Neural cell (in vitro differentiated cells): ENCODE results near the gene CRIP1. TPM values are rescaled to one million over a fixed set of nuclear protein-coding genes. Genes with fewer than 3 reads are reported as not detected.

Source experiments
- H2AFZ ChIP-seq: fragments of 200-600, 300-800 bp; sonication (generic), shearing (Covaris generic); 2 replicates; pipeline ENCODE4 v1.6.0; 2014; ENCODE audit warnings: low read depth, mild to moderate bottlenecking, antibody characterized with exemption, low read length, moderate library complexity
- H3F3A ChIP-seq: fragments of 200-600 bp; shearing (Covaris generic); 2 replicates; pipeline ENCODE4 v1.6.1; 2016; ENCODE audit warnings: mild to moderate bottlenecking, moderate library complexity, mixed read lengths, antibody characterized with exemption, low read length; ENCODE audit not compliant: insufficient read depth, poor library complexity, severe bottlenecking
- H3K27ac ChIP-seq: fragments of 200-600, 300-800 bp; sonication (generic), shearing (Covaris generic); 2 replicates; pipeline ENCODE4 v1.5.1; 2014; ENCODE audit warnings: mild to moderate bottlenecking, low read length, moderate library complexity
- H3K27me3 ChIP-seq: fragments of 300-800, 200-600 bp; sonication (generic), shearing (Covaris generic); 2 replicates; pipeline ENCODE4 v1.6.0; 2014; ENCODE audit warnings: mild to moderate bottlenecking, low read depth, low read length, moderate library complexity; ENCODE audit not compliant: insufficient read depth
- H3K36me3 ChIP-seq: fragments of 300-800, 200-600 bp; sonication (generic), shearing (Covaris generic); 2 replicates; pipeline ENCODE4 v1.5.1; 2014; ENCODE audit warnings: mild to moderate bottlenecking, antibody characterized with exemption, low read length, moderate library complexity; ENCODE audit not compliant: insufficient read depth
- H3K4me2 ChIP-seq: fragments of 300-800, 200-600 bp; sonication (generic), shearing (Covaris generic); 2 replicates; pipeline ENCODE4 v1.6.0; 2014; ENCODE audit warnings: mild to moderate bottlenecking, low read length
- H3K4me3 ChIP-seq: fragments of 300-800, 200-600 bp; sonication (generic), shearing (Covaris generic); 2 replicates; pipeline ENCODE4 v1.5.1; 2014; ENCODE audit warnings: mild to moderate bottlenecking, low read length, moderate library complexity
- H3K79me2 ChIP-seq: fragments of 200-600 bp; shearing (Covaris generic); replicated peaks from 2 replicates; pipeline ENCODE4 v1.6.0; 2014; ENCODE audit warnings: mild to moderate bottlenecking, low read length, moderate library complexity; ENCODE audit not compliant: insufficient read depth
- H3K9ac ChIP-seq: fragments of 300-800, 200-600 bp; sonication (generic), shearing (Covaris generic); 2 replicates; pipeline ENCODE4 v1.6.1; 2016; ENCODE audit warnings: mild to moderate bottlenecking, low read length, mixed read lengths
- H3K9me2 ChIP-seq: fragments of 200-600 bp; shearing (Covaris generic); 2 replicates; pipeline ENCODE4 v1.6.1; 2016; ENCODE audit warnings: mild to moderate bottlenecking, low read length, mixed read lengths; ENCODE audit not compliant: insufficient read depth
- H3K9me3 ChIP-seq: fragments of 200-600, 300-800 bp; sonication (generic), shearing (Covaris generic); 2 replicates; pipeline ENCODE4 v1.6.1; 2016; ENCODE audit warnings: mild to moderate bottlenecking, mixed run types, low read length, moderate library complexity, mixed read lengths
- H4K20me1 ChIP-seq: fragments of 200-600 bp; shearing (Covaris generic); 2 replicates; pipeline ENCODE4 v1.6.1; 2016; ENCODE audit warnings: mild to moderate bottlenecking, mixed run types; ENCODE audit not compliant: insufficient read depth
- EP300 ChIP-seq: fragments of 450-650 bp; conservative IDR thresholded peaks from 2 replicates; pipeline ENCODE4 v1.6.1; 2014; ENCODE audit warnings: antibody characterized with exemption, mild to moderate bottlenecking, moderate library complexity; ENCODE audit not compliant: poor library complexity, severe bottlenecking
- EZH2 ChIP-seq: fragments of 200-600, 300-800 bp; shearing (Covaris generic), sonication (generic); IDR thresholded peaks from 2 replicates; pipeline ENCODE4 v1.6.1; 2014; ENCODE audit warnings: antibody characterized with exemption, low read length, borderline replicate concordance, mild to moderate bottlenecking; ENCODE audit not compliant: insufficient read depth, poor library complexity, severe bottlenecking
- MXI1 ChIP-seq: fragments of 450-650 bp; conservative IDR thresholded peaks from 2 replicates; pipeline ENCODE4 v1.6.1; 2014; ENCODE audit warnings: antibody characterized with exemption, mild to moderate bottlenecking; ENCODE audit not compliant: poor library complexity, severe bottlenecking
- POLR2AphosphoS5 ChIP-seq: IDR thresholded peaks from 2 replicates; pipeline ENCODE4 v1.6.1; 2012
- RAD21 ChIP-seq: fragments of 450-650 bp; conservative IDR thresholded peaks from 2 replicates; pipeline ENCODE4 v1.6.1; 2014; ENCODE audit warnings: antibody characterized with exemption, mild to moderate bottlenecking, moderate library complexity
- SMC3 ChIP-seq: fragments of 450-650 bp; conservative IDR thresholded peaks from 2 replicates; pipeline ENCODE4 v1.6.1; 2014; ENCODE audit warnings: antibody characterized with exemption, mild to moderate bottlenecking, moderate library complexity; ENCODE audit not compliant: poor library complexity
- TAF1 ChIP-seq: IDR thresholded peaks from 2 replicates; pipeline ENCODE4 v1.6.1; 2012; ENCODE audit warnings: low read depth
- polyA plus RNA-seq: library from polyadenylated mRNA; depleted of rRNA; stranded (reverse); fragments of >200 nt; gene quantifications from 2 replicates; pipeline ENCODE4 v1.2.3, GENCODE V29; 2014
- TF ChIP-seq, protein P1 (sequence below): IDR thresholded peaks from 2 replicates; pipeline ENCODE4 v1.6.1; 2012; ENCODE audit warnings: borderline replicate concordance
- TF ChIP-seq, protein P2 (sequence below): fragments of 450-650 bp; IDR thresholded peaks from 2 replicates; pipeline ENCODE4 v1.5.1; 2014; ENCODE audit warnings: antibody characterized with exemption, mild to moderate bottlenecking, moderate library complexity; ENCODE audit not compliant: poor library complexity, severe bottlenecking

The CRIP1 gene
- polyA plus RNA-seq, 1 donor from 2014 or later, result 0.58 TPM

DNA sequence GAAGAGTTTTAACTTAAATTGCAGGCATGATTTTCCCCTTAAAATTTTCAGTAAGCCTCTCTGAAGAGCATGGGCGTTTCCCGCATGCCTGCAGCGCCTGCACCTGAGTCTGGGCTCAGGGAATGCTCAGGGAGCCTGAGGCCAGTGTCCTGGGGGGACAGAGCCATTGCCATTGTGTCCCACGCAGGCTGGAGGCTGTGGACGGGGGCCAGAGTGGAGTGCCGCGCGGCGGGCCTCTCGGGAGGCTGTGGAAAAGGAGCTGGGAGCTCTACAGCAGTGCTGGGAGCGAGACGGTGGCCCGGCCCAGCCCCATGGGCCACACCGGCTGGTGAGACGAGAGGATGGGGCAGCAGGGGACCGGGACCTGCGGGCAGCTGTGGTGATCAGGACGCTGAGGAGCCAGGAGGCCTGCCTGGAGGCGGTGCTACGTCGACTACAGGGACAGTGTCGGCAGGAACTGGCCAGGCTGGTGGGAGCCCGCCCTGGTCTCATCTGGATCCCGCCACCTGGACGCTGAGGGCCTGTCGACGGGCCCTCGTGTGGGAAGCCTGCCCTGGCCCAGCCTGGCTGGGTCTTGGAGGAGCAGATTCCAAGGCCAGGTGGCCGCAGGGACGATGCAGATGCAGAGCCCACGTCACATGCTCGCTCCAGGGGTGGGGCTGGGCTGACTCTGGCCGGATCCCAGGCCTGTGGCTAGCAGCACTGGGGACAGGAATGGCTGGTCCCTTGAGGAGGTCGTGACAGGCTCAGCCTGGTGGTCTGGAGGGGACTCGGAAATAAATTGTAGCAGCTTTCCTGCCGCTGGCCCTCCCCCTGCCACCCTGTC, 12.0 kb downstream of the CRIP1 start:
- no peak overlapping the region for H2AFZ ChIP-seq
- H3K27me3 ChIP-seq, result no peaks in the 10 kb centered on the region
- H4K20me1 ChIP-seq, result no peaks in the 10 kb centered on the region
- no peaks in the 10 kb centered on the region for H3K79me2 ChIP-seq
- no peak overlapping the region for H3K27ac ChIP-seq
- H3K4me3 ChIP-seq, result no peak overlapping the region
- no peaks in the 10 kb centered on the region for H3K9me3 ChIP-seq
- H3K9ac ChIP-seq, result no peak overlapping the region
- no peaks in the 10 kb centered on the region for H3K36me3 ChIP-seq
- H3K9me2 ChIP-seq, result no peaks in the 10 kb centered on the region
- H3K4me2 ChIP-seq, result no peak overlapping the region
- TF ChIP-seq, protein P1, sequence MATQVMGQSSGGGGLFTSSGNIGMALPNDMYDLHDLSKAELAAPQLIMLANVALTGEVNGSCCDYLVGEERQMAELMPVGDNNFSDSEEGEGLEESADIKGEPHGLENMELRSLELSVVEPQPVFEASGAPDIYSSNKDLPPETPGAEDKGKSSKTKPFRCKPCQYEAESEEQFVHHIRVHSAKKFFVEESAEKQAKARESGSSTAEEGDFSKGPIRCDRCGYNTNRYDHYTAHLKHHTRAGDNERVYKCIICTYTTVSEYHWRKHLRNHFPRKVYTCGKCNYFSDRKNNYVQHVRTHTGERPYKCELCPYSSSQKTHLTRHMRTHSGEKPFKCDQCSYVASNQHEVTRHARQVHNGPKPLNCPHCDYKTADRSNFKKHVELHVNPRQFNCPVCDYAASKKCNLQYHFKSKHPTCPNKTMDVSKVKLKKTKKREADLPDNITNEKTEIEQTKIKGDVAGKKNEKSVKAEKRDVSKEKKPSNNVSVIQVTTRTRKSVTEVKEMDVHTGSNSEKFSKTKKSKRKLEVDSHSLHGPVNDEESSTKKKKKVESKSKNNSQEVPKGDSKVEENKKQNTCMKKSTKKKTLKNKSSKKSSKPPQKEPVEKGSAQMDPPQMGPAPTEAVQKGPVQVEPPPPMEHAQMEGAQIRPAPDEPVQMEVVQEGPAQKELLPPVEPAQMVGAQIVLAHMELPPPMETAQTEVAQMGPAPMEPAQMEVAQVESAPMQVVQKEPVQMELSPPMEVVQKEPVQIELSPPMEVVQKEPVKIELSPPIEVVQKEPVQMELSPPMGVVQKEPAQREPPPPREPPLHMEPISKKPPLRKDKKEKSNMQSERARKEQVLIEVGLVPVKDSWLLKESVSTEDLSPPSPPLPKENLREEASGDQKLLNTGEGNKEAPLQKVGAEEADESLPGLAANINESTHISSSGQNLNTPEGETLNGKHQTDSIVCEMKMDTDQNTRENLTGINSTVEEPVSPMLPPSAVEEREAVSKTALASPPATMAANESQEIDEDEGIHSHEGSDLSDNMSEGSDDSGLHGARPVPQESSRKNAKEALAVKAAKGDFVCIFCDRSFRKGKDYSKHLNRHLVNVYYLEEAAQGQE, result no peak
- no peaks in the 10 kb centered on the region for H3F3A ChIP-seq

DNA sequence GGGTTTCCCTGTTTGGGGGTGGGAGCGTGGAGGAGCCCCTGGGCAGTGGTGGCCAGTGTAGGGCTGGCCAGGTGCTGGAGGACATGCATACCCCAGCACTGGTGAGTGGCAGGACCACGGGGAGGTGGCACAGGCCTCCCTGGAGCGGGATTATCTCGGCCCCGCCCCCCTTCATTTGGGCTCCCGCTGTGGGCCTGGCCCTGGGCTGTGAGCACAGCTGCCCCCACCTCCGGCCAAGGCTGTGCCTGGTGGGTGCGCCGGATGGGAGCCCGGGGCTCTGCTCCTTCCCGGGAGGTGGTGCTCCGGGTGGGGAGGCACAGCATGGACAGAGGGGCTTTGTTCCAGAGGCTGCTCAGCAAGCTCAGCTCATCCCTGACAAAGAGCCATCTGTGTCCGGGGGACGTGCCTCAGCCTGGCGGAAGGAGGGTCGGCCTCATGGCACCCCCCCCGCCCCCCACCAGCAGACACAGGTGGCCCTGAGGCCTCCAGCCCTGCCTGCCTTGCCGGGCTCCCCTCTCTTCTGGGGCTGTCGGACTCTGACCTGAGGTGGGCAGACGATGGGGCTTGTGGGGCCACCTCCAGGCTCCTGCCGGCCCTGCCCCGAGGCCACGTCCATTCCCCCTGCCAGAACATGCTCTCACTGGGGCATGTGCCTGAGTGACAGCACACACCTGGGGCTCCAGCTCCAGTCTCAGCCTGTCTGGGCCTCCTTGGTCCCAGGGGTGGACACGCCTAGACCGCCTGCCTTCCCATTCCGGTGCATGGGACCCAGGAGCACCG, 12.8 kb downstream of the CRIP1 start:
- H3K9me2 ChIP-seq, result no peaks in the 10 kb centered on the region
- no peaks in the 10 kb centered on the region for H3K36me3 ChIP-seq
- H3K4me3 ChIP-seq, result no peak overlapping the region
- H2AFZ ChIP-seq, result no peak overlapping the region
- TF ChIP-seq SMC3 (no peak), POLR2AphosphoS5 (no peak), EP300 (no peak), TAF1 (no peak), MXI1 (no peak), RAD21 (no peak), EZH2 (no peak)
- TF ChIP-seq, protein P2, sequence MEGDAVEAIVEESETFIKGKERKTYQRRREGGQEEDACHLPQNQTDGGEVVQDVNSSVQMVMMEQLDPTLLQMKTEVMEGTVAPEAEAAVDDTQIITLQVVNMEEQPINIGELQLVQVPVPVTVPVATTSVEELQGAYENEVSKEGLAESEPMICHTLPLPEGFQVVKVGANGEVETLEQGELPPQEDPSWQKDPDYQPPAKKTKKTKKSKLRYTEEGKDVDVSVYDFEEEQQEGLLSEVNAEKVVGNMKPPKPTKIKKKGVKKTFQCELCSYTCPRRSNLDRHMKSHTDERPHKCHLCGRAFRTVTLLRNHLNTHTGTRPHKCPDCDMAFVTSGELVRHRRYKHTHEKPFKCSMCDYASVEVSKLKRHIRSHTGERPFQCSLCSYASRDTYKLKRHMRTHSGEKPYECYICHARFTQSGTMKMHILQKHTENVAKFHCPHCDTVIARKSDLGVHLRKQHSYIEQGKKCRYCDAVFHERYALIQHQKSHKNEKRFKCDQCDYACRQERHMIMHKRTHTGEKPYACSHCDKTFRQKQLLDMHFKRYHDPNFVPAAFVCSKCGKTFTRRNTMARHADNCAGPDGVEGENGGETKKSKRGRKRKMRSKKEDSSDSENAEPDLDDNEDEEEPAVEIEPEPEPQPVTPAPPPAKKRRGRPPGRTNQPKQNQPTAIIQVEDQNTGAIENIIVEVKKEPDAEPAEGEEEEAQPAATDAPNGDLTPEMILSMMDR, result no peak
- TF ChIP-seq, protein P1, result no peak
- no peaks in the 10 kb centered on the region for H4K20me1 ChIP-seq
- H3K27ac ChIP-seq, result no peak overlapping the region
- H3K9me3 ChIP-seq, result no peaks in the 10 kb centered on the region
- H3K27me3 ChIP-seq, result no peaks in the 10 kb centered on the region
- no peaks in the 10 kb centered on the region for H3K79me2 ChIP-seq
- no peak overlapping the region for H3K9ac ChIP-seq
- H3F3A ChIP-seq, result no peaks in the 10 kb centered on the region
- H3K4me2 ChIP-seq, result no peak overlapping the region
